ENCODE measurements around the gene APBA2.

Gene APBA2

DNA sequence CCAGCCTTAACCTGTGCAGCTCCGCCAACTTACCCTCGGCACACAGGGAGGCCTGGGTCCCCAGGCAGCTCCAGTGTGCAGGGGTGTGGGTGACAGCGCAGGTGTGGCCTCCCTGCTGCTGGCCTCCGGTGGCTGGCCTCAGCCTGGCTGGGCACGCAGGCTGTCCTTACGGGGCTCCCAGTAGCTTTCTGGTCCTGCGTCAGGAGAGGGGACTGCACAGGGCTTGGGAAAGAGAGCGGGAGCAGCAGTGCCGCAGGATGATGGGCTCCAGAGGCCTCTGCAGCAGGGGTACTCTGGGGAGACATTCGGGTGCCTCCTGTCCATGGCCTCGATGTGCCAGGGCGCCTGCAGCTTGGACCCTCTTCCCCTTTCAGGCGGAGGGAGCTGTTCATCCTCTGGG, 9.4 kb downstream of the APBA2 start:
- in situ Hi-C loops (cut with MboI; ENCODE audit: low sequenced_read_pairs) = no loop called here

DNA sequence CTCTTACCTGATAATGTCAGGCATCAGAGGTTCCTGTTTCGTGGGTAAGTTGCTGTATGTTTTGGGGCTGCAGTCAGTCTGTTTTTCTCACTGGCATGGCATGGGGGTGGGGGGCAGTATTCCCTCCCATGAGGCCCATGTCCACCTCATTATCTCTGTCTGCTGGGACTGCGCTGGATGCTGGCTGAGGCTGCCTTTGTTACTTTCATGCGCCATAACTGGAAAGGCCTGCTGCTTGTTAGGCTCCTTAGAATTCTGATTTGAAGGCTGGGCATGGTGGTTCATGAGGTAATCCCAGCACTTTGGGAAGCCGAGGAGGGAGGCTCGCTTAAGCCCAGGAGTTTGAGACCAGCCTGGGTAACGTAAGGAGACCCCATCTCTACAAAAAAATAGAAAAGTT, 9.8 kb downstream of the APBA2 start:
- in situ Hi-C loops (cut with MboI; ENCODE audit: low sequenced_read_pairs) = no loop called here

- in situ Hi-C loops (cut with MboI; ENCODE audit: low sequenced_read_pairs) = no loop called here
Measured at GRCh38 chr15:28896951-28897350, 11.2 kb downstream of the APBA2 start.

DNA sequence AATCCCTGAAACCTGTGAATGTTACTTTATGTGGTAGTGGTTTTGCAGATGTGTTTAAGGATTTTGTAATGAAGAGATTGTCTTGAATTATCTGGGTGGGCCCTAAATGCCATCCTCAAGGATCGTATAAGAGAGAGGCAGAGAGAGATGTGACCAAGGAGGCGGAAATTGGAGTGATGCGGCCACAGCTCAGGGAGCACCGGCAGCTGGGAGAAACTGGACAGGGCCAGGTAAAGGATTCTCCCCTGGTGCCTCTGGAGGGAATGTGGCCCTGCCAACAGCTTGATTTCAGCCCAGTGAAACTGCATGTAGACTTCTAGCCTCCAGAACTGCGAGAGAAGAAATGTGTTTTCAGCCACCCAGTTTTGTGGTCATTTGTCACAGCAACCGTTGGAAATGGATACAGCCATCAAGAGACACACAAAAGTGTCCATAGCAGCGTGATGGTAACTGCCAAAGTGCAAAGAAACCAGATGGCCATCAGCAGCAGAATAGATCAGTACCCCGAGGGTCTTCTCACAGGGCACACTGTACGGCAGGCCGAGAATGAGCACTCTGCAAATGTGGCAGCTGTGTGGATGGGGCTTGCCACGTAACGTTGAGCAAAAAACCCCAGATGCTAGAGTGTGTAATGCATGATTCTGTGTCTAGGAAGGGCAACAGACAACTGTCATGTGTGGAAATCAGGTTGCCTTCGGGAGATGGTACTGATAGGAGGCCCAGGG, 12.2 kb downstream of the APBA2 start:
- in situ Hi-C loops (cut with MboI; ENCODE audit: low sequenced_read_pairs) = no loop called here

- in situ Hi-C loops (cut with MboI; ENCODE audit: low sequenced_read_pairs) = no loop called here
Measured at GRCh38 chr15:28899061-28899738, 13.4 kb downstream of the APBA2 start.

DNA sequence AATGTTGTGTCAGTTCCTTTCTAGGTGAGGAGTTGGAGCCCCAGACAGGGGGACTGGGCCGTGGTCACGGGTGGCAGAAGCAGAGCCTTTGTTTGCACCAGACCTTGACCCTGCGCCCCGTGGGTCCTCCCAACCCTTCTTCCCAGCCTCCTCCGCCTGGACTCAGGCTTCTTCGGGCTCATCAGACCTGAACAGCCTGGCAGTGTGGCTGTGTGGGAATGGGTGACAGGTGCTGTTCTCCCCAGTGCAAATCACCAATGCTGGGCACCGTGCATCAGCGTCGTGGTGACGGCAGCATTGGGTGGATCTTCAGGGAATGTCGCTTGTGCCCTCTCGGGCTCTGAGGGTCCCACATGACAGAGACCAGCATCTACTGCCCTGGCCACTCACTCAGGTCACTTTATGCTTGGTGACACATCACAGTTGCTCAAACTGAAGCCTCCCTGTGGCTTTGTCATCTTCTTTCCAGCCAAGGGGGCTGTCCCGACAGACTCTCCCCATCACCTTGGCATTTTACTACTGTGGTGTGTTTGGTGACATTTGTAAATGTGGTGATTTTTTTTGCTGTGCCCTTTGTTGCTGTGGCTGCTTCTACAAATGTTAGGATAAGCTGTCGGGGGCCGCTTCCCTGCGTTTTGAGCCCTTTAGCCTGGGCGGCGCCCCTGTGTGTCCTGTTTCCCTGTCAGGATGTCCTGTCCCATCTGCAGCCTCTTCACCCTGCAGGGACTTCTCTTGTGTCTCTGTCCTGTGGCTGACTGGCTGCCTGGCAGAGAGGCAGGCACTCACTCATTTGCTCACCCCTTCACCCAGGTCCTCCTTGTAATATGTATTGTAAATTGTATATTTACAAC, 14.5 kb downstream of the APBA2 start:
- in situ Hi-C loops (cut with MboI; ENCODE audit: low sequenced_read_pairs) = no loop called here

- in situ Hi-C loops (cut with MboI; ENCODE audit: low sequenced_read_pairs) = no loop called here
Measured at GRCh38 chr15:28900892-28901586, 15.3 kb downstream of the APBA2 start.

GRCh38 chr15:28901587-28901980, 15.8 kb downstream of the APBA2 start:
- in situ Hi-C loops (cut with MboI; ENCODE audit: low sequenced_read_pairs) = no loop called here

- in situ Hi-C loops (cut with MboI; ENCODE audit: low sequenced_read_pairs) = no loop called here
Measured at GRCh38 chr15:28901987-28902745, 16.4 kb downstream of the APBA2 start.

DNA sequence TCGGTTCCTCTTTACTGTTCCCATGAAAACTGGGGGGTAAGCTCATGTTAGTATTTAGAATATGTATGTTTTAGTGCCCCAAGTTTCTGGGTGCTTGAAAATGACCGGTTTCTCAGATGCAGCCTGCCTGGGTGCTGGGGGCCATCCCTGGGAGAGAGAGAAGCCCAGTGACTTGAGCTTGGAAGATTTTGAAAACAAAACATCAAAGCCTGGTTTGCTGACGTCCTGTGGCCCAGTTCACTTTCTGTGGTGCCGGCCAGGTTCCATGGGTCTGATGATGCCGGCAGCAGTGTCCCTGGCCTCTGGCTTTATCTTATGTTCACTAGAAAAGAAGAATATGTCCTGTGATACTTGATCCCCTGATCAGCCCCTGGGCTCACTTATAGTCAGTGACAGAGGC, 17.1 kb downstream of the APBA2 start:
- in situ Hi-C loops (cut with MboI; ENCODE audit: low sequenced_read_pairs) = no loop called here

- in situ Hi-C loops (cut with MboI; ENCODE audit: low sequenced_read_pairs) = no loop called here
Measured at GRCh38 chr15:28903555-28903954, 17.8 kb downstream of the APBA2 start.

DNA sequence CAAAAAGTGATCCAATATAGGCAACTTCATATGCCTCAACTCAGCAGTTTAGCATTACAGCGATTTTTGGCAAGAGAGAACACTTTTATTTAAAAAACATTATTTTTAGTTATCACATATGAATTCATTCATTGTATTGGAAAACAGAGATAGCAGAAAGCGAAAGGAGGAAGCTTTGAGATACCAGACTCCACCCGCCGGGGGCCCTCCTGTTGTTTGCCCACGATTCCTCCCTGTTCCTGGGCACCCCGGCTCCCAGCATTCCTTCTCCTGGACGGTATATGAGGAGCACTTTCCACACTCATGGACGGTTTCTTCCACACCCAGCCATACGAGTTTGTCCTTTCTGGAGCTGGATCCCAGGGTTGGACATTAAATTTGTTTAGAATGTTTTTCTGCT, 18.2 kb downstream of the APBA2 start:
- in situ Hi-C loops (cut with MboI; ENCODE audit: low sequenced_read_pairs) = no loop called here

- in situ Hi-C loops (cut with MboI; ENCODE audit: low sequenced_read_pairs) = no loop called here
Measured at GRCh38 chr15:28904541-28905315, 19.0 kb downstream of the APBA2 start.

DNA sequence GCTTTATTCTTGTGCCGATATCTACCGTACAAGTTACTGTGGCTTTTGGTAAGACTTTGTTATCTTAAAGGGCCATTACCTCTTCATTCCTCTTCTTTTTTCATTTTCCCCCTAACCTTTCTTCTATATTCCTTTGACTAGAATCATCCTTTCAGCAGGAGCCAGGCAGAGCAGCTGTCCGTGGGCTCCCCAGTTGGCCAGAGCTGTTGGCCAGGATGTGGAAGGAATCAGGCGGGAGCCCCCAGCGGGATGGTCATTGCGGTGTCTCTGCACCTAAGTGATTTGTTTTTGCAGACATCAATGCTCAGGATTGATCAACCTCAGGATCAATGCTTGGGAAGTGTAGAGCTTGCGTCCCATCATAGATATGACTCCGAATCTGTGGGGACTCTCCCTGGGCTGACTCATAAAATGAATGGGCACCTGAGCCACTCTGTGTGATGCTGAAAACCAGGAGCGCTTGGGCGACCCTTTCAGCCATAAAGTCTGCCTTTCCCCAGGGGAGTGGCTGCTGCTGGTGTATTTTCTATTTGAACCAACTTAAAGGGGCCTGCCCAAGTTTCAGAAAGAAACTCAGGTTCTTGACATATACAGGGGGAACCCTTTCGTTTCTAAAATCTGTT, 21.7 kb downstream of the APBA2 start:
- in situ Hi-C loops (cut with MboI; ENCODE audit: low sequenced_read_pairs) = no loop called here

DNA sequence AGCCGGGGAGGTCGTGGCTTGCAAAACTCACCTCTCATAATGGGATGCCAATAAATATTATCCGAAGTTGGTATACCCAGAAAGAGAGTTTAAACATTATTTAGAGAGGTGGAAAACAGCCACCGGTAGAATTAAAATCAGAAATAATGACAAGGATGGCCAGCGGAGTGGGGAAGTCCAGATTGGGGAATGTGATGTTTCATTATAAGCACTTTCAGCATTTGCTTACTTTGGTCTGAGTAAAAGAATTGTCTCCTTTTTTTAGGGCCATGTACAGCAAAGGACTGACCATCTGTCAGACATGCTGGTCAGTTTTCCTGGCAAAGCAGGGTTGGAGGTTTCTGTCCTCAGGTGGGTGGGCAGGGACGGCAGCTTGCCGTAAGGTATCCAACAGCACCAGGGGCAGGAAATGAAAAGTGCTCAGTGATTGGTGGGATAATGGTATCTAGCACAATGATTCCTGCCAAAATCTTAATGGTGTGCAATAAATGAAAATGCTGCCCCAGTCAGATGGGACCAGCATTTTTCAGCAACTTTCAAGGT, 24.3 kb downstream of the APBA2 start:
- in situ Hi-C loops (cut with MboI; ENCODE audit: low sequenced_read_pairs) = no loop called here

- in situ Hi-C loops (cut with MboI; ENCODE audit: low sequenced_read_pairs) = no loop called here
Measured at GRCh38 chr15:28911310-28911931, 25.6 kb downstream of the APBA2 start.

DNA sequence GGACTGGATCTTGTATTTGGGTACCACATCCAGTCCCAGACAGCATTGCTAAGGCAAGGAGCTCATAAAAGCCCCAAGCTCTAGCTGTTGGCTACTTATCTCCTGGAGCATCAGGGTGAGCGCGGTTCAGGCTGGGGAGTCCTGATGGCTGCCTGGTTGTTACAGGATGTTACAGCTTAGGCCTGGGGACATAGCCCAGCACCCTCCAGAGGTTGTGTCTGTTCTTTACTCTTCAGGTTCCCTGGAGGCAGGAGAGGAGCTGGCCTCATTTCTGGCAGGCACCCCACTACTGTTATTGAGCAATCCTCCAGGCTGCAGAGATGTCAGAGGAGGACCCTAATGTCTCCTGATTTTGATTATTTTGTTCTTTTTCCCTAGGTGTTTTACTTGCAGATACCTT, 26.6 kb downstream of the APBA2 start:
- in situ Hi-C loops (cut with MboI; ENCODE audit: low sequenced_read_pairs) = no loop called here

- in situ Hi-C loops (cut with MboI; ENCODE audit: low sequenced_read_pairs) = no loop called here
Measured at GRCh38 chr15:28913171-28913765, 27.5 kb downstream of the APBA2 start.
